HG03064 (cell line): ENCODE results near the gene ABHD16B.
A peak's percentile ranks its signal among the peaks of the same experiment; 100 is the strongest.
"Not testable (repeated sequence)": the region's sequence is repeated elsewhere in the genome, so short reads cannot be mapped to it uniquely, and the experiment has no call there.

Experiments
- ATAC-seq: cut with Tn5 transposase; IDR thresholded peaks from one replicate; pipeline ENCODE4 v1.9.1; 2021; ENCODE audit warnings: low read depth; ENCODE audit not compliant: unreplicated experiment

The ABHD16B gene

GRCh38 chr20:63833776-63834490 lies 27.4 kb upstream of the ABHD16B start:
- no peak for ATAC-seq

- no peak for ATAC-seq
These were observed 26.8 kb upstream of the ABHD16B start for GRCh38 chr20:63834491-63834880.

GRCh38 chr20:63835021-63835858 lies 26.1 kb upstream of the ABHD16B start:
- no peak for ATAC-seq

GRCh38 chr20:63836458-63837344 lies 24.6 kb upstream of the ABHD16B start:
- ATAC-seq, result no peak

GRCh38 chr20:63837479-63837878 lies 23.8 kb upstream of the ABHD16B start:
- no peak for ATAC-seq

GRCh38 chr20:63839620-63840019 lies 21.7 kb upstream of the ABHD16B start:
- ATAC-seq, result no peak

GRCh38 chr20:63840405-63840828 lies 20.9 kb upstream of the ABHD16B start:
- no peak for ATAC-seq

- ATAC-seq, result no peak
These were observed 19.0 kb upstream of the ABHD16B start for GRCh38 chr20:63842258-63842657.

GRCh38 chr20:63843222-63843621 lies 18.1 kb upstream of the ABHD16B start:
- no peak for ATAC-seq

- ATAC-seq, result no peak
These were observed 17.5 kb upstream of the ABHD16B start for GRCh38 chr20:63843778-63844177.

GRCh38 chr20:63844511-63844991 lies 16.7 kb upstream of the ABHD16B start:
- ATAC-seq, result no peak

- no peak for ATAC-seq
These were observed 15.0 kb upstream of the ABHD16B start for GRCh38 chr20:63846128-63846771.

- ATAC-seq, result no peak
These were observed 14.4 kb upstream of the ABHD16B start for GRCh38 chr20:63846888-63847236.

GRCh38 chr20:63847237-63848002 lies 13.9 kb upstream of the ABHD16B start:
- ATAC-seq, result no peak

GRCh38 chr20:63848003-63848911 lies 13.0 kb upstream of the ABHD16B start:
- ATAC-seq, result no peak

GRCh38 chr20:63850689-63851547 lies 10.4 kb upstream of the ABHD16B start:
- ATAC-seq, result peak; percentile 67

- ATAC-seq, result not testable (repeated sequence)
These were observed 9.8 kb upstream of the ABHD16B start for GRCh38 chr20:63851548-63851943.

GRCh38 chr20:63853733-63854068 lies 7.6 kb upstream of the ABHD16B start:
- not testable (repeated sequence) for ATAC-seq
